Measurements from ENCODE around the gene TMEM80.
"Not testable (repeated sequence)": the region's sequence is repeated elsewhere in the genome, so short reads cannot be mapped to it uniquely, and the experiment has no call there.

TMEM80 gene

GRCh38 chr11:680476-680875 is 15.1 kb upstream of the TMEM80 start:
- DNase-seq, result no peak

- DNase-seq, result no peak
Observed at GRCh38 chr11:680970-681369, 14.6 kb upstream of the TMEM80 start.

GRCh38 chr11:686451-687243 is 9.0 kb upstream of the TMEM80 start:
- DNase-seq, result no peak

GRCh38 chr11:687751-688150 is 7.9 kb upstream of the TMEM80 start:
- DNase-seq, result no peak

- DNase-seq, result no peak
Observed at GRCh38 chr11:688681-689080, 6.9 kb upstream of the TMEM80 start.

- DNase-seq, result no peak
Observed at GRCh38 chr11:689625-690024, 6.0 kb upstream of the TMEM80 start.

GRCh38 chr11:690244-690643 is 5.4 kb upstream of the TMEM80 start:
- DNase-seq, result not testable (repeated sequence)

GRCh38 chr11:690738-691633 is 4.6 kb upstream of the TMEM80 start:
- no peak for DNase-seq

- no peak for DNase-seq
Observed at GRCh38 chr11:691710-692590, 3.7 kb upstream of the TMEM80 start.

GRCh38 chr11:692824-693414 is 2.7 kb upstream of the TMEM80 start:
- DNase-seq, result no peak

- DNase-seq, result no peak
Observed at GRCh38 chr11:693415-693831, 2.2 kb upstream of the TMEM80 start.

- DNase-seq, result no peak
Observed at GRCh38 chr11:693887-694562, 1.6 kb upstream of the TMEM80 start.

GRCh38 chr11:694563-695287 is 891 bp upstream of the TMEM80 start, which contains the start of gene DEAF1:
TSS of gene DEAF1 (minus strand) at chr11:695222. CDS start at chr11:695047, 175 bp downstream.
- DNase-seq, result peak; percentile 98

- DNase-seq, result no peak
Observed at GRCh38 chr11:695288-695537, 403 bp upstream of the TMEM80 start.

GRCh38 chr11:696955-697491 is 1.4 kb downstream of the TMEM80 start:
- no peak for DNase-seq

GRCh38 chr11:697811-698311 is 2.2 kb downstream of the TMEM80 start:
- DNase-seq, result no peak

- no peak for DNase-seq
Observed at GRCh38 chr11:698493-699115, 3.0 kb downstream of the TMEM80 start.

GRCh38 chr11:699116-699508 is 3.5 kb downstream of the TMEM80 start:
- no peak for DNase-seq

GRCh38 chr11:699753-700152 is 4.1 kb downstream of the TMEM80 start:
- DNase-seq, result no peak

- DNase-seq, result no peak
Observed at GRCh38 chr11:701741-702461, 6.3 kb downstream of the TMEM80 start.

Data from stimulated activated naive CD4-positive, alpha-beta T cell treated with Interleukin-2 at 50 U/mL for 16 hours (primary cell).